Brain microvascular endothelial cell (primary cell): ENCODE data around the gene SERPINA6.
"Not testable (repeated sequence)": the region's sequence is repeated elsewhere in the genome, so short reads cannot be mapped to it uniquely, and the experiment has no call there.

Experiments
- DNase-seq: peaks from one replicate; pipeline ENCODE4 v3.0.0-alpha.2; 2020
- H3K27ac ChIP-seq: fragments of 250-450 bp; sonication (Bioruptor Pico); 2 replicates; pipeline ENCODE4 v1.5.1; 2020; ENCODE audit warnings: mild to moderate bottlenecking, moderate library complexity
- H3K27me3 ChIP-seq: fragments of 250-450 bp; sonication (Bioruptor Pico); replicated peaks from 2 replicates; pipeline ENCODE4 v1.5.1; 2020; ENCODE audit warnings: mild to moderate bottlenecking
- H3K36me3 ChIP-seq: fragments of 250-450 bp; sonication (Bioruptor Pico); replicated peaks from 2 replicates; pipeline ENCODE4 v1.5.1; 2020; ENCODE audit warnings: mild to moderate bottlenecking
- H3K4me3 ChIP-seq: 2 replicates; pipeline ENCODE4 v1.5.1; 2011; ENCODE audit warnings: low read depth, mild to moderate bottlenecking, control low read depth, low read length, moderate library complexity
- in situ Hi-C: cut with HindIII; loops from 2 replicates; pipeline ENCODE4 v1.10.0; 2017; ENCODE audit warnings: low sequenced_read_pairs, low pct_ligation_motif_present
- TF ChIP-seq, protein P1 (sequence below): IDR thresholded peaks from 2 replicates; pipeline ENCODE4 v1.5.1; 2011; ENCODE audit warnings: low read depth, mild to moderate bottlenecking, moderate library complexity, low read length, control low read depth, inconsistent platforms; ENCODE audit errors: missing control alignments

Gene SERPINA6

DNA sequence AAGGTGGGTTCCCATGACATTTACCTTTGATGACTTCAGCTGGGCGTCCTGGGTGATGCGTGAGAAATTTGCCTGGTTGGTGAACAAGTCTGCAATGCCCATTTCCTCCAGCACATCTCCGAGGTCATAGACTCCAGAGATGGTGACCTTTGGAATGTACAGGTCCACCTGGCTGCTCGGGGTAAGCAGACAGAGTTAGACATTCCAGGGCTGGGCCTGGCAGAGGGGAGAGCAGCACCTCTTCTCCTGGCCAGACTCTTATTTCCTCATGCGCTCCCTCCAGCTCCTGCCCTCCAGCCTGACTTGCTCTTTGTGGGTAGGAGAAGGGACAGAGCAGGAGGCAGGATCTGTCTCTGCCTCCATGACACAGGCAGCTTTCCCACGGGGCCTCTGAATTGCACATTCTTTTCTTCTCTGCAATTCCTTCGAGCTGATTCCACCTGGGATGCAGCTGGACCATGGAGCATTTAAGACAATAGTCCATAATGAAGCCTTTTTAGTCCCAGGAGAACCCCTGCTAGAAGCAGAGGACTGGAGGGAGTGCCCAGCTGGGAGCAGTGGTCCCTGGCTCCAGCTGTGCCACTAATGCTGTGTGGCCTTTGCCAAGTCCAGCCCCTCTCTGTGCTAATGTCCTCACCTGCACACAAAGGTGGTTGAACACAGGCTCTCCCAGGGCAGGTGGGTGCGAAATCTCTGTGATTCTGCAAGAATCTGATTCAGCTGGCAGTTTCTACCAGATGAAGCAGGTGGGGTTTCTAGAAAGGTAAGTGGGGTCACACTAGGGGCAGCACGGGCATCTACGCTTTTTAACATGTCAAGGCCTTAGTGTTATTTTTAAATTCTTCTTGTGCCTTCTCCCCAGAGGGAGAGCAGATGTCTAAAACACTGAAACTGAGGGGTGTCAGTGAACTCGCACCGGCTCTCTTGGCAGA, 16.8 kb downstream of the SERPINA6 start:
- H3K36me3 ChIP-seq, result no peaks in the 10 kb centered on the region
- no peak overlapping the region for H3K4me3 ChIP-seq
- in situ Hi-C loops, result no loop called here
- TF ChIP-seq, protein P1, sequence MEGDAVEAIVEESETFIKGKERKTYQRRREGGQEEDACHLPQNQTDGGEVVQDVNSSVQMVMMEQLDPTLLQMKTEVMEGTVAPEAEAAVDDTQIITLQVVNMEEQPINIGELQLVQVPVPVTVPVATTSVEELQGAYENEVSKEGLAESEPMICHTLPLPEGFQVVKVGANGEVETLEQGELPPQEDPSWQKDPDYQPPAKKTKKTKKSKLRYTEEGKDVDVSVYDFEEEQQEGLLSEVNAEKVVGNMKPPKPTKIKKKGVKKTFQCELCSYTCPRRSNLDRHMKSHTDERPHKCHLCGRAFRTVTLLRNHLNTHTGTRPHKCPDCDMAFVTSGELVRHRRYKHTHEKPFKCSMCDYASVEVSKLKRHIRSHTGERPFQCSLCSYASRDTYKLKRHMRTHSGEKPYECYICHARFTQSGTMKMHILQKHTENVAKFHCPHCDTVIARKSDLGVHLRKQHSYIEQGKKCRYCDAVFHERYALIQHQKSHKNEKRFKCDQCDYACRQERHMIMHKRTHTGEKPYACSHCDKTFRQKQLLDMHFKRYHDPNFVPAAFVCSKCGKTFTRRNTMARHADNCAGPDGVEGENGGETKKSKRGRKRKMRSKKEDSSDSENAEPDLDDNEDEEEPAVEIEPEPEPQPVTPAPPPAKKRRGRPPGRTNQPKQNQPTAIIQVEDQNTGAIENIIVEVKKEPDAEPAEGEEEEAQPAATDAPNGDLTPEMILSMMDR, result no peak
- DNase-seq, result no peak
- no peaks in the 10 kb centered on the region for H3K27me3 ChIP-seq
- H3K27ac ChIP-seq, result no peak overlapping the region

DNA sequence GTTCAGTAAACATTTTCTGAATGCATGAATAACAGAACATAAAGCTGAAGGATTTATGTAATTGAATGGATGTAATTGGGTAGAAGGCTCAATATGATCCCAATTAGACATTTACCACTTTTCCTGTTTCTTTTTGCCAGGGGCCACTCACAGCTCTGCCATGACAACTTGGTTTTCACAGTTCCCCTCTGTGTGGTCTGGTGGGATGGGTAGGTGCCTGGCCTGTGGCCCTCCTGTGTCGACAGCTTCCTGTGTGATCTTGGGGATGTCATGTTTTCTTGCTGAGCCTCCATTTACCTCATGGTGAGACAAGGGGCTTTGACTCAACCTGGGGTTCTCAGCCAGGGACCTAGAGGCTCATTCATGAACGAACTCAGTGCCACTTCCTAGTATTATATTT, 17.5 kb downstream of the SERPINA6 start:
- H3K27me3 ChIP-seq, result no peaks in the 10 kb centered on the region
- TF ChIP-seq, protein P1, result no peak
- H3K27ac ChIP-seq, result no peak overlapping the region
- no peaks in the 10 kb centered on the region for H3K36me3 ChIP-seq
- H3K4me3 ChIP-seq, result no peak overlapping the region
- no peak for DNase-seq
- in situ Hi-C loops, result no loop called here

DNA sequence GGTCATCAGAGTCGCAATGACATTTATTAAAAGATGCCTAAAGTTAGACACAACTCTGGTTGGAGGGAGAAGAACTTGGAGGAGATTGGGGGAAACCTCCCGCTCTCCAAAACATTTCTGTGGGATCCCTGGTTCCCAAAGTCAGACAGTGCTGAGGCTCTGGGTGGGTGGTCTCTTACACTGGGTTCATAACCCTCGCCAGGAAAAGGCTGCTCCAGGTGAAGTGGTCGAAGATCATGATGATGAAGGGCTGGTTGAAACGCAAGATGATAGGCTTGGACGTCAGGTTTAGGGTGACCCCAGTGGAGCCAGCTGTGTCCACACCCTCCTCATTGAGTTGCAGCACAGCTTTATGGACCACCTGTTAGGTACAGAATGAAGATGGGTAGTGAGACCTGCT, 18.9 kb downstream of the SERPINA6 start:
- DNase-seq, result no peak
- TF ChIP-seq, protein P1, result no peak

DNA sequence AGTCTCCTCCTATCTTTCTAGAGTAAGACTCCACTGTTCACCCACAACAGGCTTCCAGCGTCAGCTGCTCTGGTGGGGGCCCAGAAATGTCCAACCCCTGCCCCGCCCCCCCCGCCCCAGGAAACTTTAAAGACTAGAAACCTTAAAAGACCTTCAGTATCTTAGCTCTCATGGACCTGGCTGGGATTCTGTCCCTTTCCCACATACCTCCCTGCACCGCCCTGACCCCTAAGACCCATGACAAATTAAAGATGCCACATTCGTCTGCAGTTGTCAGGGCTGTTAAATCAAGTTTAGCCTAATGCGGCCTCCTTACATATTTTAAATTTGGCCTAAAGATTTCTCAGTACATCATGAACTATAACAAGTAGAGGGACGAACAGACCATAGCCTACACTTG, 20.0 kb downstream of the SERPINA6 start:
- H3K27me3 ChIP-seq, result no peaks in the 10 kb centered on the region
- H3K36me3 ChIP-seq, result no peaks in the 10 kb centered on the region
- H3K4me3 ChIP-seq, result no peak overlapping the region
- DNase-seq, result no peak
- H3K27ac ChIP-seq, result no peak overlapping the region
- TF ChIP-seq, protein P1, result no peak
- in situ Hi-C loops, result no loop called here

More for the DNA sequence above, 18.9 kb downstream of the SERPINA6 start:
- in situ Hi-C loops, result no loop called here
- H3K27me3 ChIP-seq, result no peaks in the 10 kb centered on the region
- H3K27ac ChIP-seq, result no peak overlapping the region
- no peaks in the 10 kb centered on the region for H3K36me3 ChIP-seq
- H3K4me3 ChIP-seq, result no peak overlapping the region

DNA sequence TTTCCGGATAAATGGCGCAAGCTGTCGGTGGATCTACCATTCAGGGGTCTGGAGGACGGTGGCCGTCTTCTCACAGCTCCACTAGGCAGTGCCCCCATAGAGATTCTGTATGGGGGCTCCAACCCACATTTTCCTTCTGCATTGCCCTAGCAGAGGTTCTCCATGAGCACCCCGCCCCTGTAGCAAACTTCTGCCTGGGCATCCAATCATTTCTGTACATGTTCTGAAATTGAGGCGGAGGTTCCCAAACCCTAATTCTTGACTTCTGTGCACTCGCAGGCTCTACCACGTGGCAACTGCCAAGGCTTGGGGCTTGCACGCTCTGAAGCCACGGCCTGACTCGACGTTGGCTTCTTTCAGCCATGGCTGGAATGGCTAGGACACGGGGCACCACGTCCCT, 25.0 kb downstream of the SERPINA6 start:
- H3K4me3 ChIP-seq, result no peak overlapping the region
- no peak overlapping the region for H3K27ac ChIP-seq
- in situ Hi-C loops, result no loop called here
- no peak for DNase-seq
- no peaks in the 10 kb centered on the region for H3K36me3 ChIP-seq
- no peaks in the 10 kb centered on the region for H3K27me3 ChIP-seq
- TF ChIP-seq, protein P1, result no peak

DNA sequence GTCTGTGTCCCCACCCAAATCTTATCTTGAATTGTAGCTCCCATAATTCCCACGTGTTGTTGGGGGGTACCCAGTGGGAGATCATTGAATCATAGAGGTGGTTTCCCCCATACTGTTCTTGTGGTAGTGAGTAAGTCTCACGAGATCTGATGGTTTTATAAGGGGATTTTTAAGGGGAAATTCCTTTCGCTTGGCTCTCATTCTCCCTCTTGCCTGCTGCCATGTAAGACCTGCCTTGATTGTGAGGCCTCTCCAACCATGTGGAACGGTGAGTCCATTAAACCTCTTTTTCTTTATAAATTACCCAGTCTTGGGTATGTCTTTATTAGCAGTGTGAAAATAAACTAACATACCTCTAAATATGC, 27.0 kb downstream of the SERPINA6 start:
- H3K27me3 ChIP-seq, H3K4me3 ChIP-seq, in situ Hi-C loops, DNase-seq, H3K27ac ChIP-seq, H3K36me3 ChIP-seq: not testable (repeated sequence)
